Muscle of back (tissue), 11 donors: ENCODE measurements around the gene JPH2. TPM values are rescaled to one million over a fixed set of nuclear protein-coding genes. Genes with fewer than 3 reads are reported as not detected.
"Not testable (repeated sequence)": the region's sequence is repeated elsewhere in the genome, so short reads cannot be mapped to it uniquely, and the experiment has no call there.

Source experiments
- DNase-seq, 3 donors: peaks; one replicate each; pipeline versions ENCODE4 v3.0.0 to v3.0.0-alpha.2; 2013
- polyA plus RNA-seq, 10 donors: library from polyadenylated mRNA; unstranded; fragments of 120-200 nt; gene quantifications; one replicate each; pipeline ENCODE4 v1.2.1, GENCODE V29; 2013; ENCODE audit not compliant: insufficient read length in 10 of 10

The JPH2 gene
- polyA plus RNA-seq, 10 donors, result 44.7 to 95.8 (median 72.8) TPM

GRCh38 chr20:44215125-44215524 is 28.1 kb upstream of the JPH2 start:
- DNase-seq, result peak; percentile 37 to 79 (median 66)

DNA sequence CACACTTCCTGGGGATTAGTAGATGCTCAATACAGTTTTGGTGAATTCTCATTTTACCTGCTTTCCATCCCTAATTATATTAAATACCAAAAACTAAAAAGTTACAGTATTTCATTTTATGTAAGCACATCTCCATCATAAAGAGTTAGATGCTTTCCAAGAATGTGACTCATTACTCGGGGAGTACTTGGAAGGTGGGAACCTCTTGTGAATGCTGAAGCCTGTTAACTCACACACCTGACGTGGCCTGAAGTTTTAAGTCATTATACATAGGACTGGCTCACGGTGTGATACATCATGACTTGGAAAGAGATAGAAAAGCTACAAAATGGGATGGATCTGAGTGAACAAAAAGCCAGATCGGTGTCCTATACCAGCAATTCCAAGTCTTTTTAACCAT is 25.8 kb upstream of the JPH2 start:
- no peak for DNase-seq

DNA sequence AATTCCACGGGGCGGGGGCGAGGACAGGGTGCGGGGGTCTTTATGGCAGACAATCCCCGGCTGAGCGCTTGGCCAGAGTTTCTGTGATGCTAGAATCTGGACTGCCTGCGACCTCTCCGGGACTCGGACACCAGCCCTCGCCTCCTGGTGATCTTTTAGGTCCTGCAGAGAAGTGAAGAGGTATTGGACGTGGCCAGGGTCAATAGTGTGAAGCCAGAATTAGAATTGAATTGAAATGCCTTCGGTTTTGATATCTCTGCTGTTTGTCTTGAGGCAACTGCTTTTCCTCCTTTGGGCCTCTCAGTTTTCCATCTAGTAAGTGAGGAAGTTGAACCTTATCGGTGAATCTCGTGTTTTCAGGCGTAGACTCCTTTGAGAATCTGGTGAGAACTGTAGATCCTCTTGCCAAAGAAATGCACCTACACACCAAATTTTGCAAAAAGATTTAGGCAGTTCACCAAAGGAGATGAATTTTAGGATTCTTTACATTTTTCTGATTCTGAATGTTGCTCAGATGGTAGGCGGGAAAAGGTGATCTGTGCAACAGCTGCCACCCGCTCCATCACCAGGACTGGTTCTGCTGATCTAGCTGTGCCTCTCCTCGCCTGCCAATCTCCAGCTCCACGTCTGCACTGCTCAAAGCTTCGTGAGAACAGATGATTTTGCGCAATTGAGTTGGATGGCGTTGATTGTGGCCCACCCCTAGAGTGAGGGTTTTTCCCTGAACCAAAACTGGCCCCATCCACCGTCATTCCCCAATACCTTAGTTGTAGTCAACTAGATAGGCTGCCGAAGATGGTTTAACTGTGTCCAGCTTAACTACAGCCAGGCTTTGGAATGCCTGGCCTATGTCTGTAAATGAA is 24.4 kb upstream of the JPH2 start:
- peak in 2 of 3 donors; percentile 19 to 36 for DNase-seq

GRCh38 chr20:44210406-44211176 is 23.6 kb upstream of the JPH2 start, which contains the start of gene OSER1:
Gene OSER1, minus strand, starts transcription at chr20:44210771. Its CDS starts 3,814 bp downstream, at chr20:44206957.
- peak; percentile 98 to 99 (median 98) for DNase-seq

GRCh38 chr20:44209686-44210405 is 22.9 kb upstream of the JPH2 start:
- DNase-seq, result no peak

GRCh38 chr20:44208770-44209169 is 21.8 kb upstream of the JPH2 start:
- no peak for DNase-seq

DNA sequence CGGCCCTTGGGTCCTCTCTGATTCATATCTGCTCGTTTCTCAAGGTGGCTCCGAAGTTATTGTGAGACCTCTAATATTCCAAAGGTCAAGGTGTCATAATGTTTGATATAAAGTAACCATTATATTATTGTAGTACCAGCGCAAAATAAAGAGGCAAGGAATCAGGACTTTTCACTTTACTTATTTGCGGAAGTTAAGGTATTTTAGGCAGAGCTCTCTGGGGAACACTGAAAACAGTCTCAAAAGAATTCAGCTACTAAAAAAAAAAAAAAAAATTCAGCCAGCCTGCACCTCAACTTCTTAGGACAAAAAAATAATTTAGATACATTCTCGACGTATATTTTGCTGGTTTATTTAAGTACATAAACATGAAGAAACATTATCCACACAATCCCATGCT is 21.2 kb upstream of the JPH2 start:
- DNase-seq, result no peak

DNA sequence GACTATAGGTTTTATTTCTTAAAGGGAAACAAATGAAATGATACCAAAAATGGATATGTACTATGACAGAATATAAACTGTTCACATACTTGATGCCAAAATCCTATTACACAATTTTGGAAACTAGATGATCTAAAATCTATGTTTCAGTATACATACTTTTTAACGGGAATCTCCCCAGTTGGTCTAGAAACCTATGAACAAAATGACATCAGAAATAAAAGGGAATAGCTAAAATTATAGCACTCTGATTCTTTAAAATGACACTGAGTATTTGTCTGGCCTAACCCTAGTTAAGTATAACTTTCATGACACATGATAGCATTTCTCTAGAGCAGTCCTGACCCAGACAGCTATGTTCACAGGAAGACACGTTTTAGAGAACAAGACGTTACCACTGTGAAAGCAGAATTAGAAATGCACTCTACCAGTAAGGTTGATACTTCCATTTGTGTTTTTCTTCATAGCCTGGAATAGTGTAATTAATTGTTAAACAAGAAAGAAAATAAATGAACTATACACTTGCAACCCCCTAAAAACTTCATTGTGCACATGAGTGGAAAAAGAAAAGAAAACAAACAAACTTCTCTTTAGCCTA is 20.2 kb upstream of the JPH2 start:
- DNase-seq, result no peak

DNA sequence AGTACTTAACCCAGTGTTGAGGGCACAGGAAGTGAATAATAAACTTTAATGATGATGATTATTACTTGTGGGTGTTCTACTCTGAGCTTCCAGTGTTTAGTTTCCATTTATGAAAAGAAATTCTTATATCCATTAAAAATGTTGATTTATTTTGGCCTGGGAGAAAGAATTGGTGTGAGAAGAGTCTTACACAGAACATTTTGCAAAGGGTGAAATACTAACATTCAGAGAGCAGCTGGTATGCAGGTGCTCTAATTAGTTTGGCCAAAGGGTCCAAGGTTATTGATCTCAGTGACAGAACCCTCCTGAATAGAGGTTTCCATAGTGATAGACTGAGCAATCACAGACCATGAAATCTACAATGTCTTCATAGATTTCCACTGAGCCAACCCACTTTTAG is 19.1 kb upstream of the JPH2 start:
- no peak for DNase-seq

DNA sequence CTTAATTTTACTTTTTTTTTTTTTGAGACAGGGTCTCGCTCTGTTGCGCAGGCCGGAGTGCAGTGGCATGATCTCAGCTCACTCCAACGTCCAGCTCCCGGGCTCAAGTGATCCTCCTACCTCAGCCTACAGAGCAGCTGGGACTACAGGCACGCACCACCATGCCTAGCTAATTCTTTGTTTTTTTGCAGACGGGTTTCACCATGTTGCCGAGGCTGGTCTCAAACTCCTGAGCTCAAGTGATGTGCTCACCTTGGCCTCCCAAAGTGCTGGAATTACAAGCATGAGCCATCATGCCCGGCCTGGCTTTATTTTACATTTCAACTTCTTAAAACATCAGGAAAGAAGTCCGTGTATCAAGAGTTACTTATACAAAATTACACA is 17.8 kb upstream of the JPH2 start:
- no peak for DNase-seq

DNA sequence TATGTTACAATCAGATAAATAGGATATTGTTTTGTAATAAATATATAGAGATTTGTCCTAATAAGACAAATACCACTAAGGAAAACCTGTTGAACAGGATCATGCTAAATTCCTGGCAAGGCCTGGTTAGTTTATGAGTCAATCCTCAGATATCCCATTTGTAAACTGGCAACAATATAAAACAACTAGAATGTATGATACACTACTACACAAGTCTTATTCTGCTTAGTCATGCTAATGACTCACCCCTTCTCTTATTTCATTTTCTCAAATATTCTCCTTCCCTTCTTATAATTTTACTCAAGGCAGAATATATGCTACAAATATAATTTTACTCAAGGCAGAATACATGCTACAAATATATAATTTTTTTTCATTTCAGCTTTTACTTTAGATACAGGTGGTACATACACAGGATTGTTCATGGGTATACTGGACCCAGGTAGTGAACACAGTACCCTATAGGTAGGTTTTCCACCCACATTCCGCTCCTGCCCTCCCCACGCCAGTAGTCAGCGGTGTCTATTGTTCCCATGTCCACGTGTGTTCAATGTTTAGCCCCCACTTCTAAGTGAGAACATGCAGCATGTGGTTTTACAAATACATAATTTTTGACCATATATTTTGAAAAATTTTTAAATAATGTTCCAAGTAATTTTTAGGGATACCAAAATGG is 17.3 kb upstream of the JPH2 start:
- peak in 1 of 3 donors; percentile 78 for DNase-seq

DNA sequence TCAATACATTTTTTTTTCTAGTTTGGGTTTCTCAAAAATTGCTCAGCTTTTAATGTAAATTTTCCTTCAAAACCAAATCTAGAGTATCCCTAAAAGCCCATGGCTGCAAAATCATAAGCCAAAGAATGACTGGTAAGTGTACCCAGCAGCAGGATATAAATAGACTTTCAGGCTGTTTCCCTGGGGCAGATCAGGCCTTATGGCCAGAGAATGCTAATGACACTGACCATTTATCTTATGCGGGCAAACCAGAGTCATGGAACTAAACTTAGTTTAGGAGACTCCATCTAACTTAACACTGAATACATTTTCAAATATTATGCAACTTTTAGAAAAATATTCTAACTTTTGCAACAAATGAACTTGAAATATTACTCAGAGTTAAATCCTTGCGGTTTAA is 16.2 kb upstream of the JPH2 start:
- no peak for DNase-seq

- no peak for DNase-seq
Measured at GRCh38 chr20:44200983-44201382, 14.0 kb upstream of the JPH2 start.

DNA sequence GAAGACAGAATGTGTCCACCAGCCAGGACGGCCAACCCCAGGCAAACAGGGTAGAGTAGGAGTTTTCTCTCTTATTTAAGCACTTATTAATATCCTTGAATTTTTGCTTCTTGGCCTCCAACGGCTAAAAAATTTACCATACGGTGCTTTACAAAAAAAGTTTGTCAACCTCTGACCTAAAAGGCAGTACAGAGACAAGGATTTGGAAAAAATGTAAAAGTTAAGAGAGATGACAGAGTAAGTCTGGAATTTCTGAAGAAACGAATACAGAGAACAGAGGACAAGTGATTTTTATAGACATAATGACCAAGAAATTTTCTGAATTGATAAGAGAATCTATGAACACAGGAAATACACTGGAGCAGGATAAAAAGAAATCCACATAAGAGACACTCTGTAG is 13.4 kb upstream of the JPH2 start:
- DNase-seq, result no peak

DNA sequence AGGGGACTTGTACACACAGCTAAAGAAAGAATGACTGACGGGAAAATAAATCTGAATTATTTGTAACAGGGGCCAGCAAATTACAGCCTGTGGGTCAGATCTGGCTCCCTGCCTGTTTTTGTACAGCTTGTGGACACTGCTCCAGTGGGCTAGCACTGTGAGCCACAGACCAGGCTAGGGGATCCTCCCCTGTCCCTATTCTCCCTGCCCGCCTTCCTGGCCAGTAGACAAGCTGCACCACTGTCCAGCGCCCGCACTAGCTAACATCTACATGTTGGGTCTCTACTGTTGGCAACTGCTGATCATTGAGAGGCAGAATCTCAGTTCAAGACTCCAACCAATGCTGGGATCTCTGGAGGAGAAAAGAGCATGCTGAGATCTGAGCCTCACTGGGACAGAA is 12.9 kb upstream of the JPH2 start:
- DNase-seq, result no peak

- DNase-seq, result no peak
Measured at GRCh38 chr20:44198872-44199271, 11.9 kb upstream of the JPH2 start.

DNA sequence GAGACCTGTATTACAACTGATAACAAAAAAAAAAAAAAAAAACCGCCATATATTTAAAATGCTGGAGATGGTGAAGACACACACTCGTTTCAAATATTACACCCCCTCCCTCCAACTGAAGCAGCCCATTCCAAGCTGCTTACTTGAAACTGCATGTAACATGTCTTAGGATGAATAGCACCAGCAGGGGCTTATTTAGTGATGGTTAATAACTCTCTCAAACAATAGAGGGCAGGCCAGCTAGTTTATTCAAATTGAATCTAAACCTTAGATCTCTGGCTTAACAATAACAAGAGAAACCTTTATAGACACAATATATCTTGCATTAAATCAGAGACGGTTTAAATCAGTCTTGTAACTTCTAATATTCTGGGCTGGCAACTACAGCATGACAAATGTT is 9.3 kb upstream of the JPH2 start:
- DNase-seq, result no peak

- no peak for DNase-seq
Measured at GRCh38 chr20:44195605-44196004, 8.6 kb upstream of the JPH2 start.

DNA sequence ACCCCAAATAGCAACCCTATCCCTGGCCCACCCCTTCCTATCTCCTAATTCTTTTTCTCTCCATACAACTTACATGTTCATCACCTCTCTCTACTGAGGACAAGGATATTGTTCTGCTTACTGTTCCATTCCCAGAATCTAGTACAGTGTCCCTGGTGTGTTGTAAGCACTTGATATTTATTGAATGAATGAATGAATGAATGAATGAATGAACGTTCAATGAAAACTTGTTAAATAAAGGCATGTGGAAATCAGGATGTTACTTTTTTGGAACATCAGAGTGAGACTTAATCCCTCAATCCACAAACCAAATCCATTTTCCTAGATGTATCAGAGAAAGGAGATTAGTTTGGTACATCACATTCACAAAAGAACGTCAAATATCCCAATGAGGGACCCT is 6.8 kb upstream of the JPH2 start:
- no peak for DNase-seq

- not testable (repeated sequence) for DNase-seq
Measured at GRCh38 chr20:44191640-44192039, 4.7 kb upstream of the JPH2 start.

DNA sequence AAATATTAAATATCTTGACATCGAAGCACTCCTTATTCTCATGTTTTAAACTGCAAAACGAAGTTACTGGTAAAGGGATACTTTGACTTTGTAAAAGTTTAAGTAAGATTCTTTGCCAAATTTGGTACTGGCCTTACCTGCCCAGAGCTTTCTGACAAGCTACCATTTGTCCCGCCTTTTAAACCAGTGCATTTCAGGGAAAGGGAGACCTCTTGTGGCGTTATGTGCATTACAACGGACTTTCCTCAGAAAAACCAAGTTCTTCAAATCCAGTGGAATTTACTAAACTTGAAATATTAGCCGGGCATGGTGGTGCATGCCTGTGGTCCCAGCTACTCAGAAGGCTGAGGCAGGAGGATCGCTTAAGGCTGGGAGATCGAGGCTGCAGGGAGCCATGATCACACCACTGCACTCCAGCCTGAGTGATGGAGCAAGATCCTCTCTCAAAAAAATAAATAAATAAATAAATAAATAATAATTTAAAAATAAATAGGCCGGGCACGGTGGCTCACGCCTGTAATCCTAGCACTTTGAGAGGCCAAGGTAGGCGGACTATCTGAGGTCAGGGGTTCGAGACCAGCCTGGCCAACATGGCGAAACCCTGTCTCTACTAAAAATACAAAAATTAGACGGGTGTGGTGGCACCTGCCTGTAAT is 3.3 kb upstream of the JPH2 start:
- DNase-seq, result peak in 2 of 3 donors; percentile 69 to 81
